Measurements from ENCODE around the gene CMIP. TPM values are rescaled to one million over a fixed set of nuclear protein-coding genes. Genes with fewer than 3 reads are reported as not detected.
A peak's percentile ranks its signal among the peaks of the same experiment; 100 is the strongest.

CMIP gene
- total RNA-seq, 1 experiment from 2014 or later = 48.2 TPM

DNA sequence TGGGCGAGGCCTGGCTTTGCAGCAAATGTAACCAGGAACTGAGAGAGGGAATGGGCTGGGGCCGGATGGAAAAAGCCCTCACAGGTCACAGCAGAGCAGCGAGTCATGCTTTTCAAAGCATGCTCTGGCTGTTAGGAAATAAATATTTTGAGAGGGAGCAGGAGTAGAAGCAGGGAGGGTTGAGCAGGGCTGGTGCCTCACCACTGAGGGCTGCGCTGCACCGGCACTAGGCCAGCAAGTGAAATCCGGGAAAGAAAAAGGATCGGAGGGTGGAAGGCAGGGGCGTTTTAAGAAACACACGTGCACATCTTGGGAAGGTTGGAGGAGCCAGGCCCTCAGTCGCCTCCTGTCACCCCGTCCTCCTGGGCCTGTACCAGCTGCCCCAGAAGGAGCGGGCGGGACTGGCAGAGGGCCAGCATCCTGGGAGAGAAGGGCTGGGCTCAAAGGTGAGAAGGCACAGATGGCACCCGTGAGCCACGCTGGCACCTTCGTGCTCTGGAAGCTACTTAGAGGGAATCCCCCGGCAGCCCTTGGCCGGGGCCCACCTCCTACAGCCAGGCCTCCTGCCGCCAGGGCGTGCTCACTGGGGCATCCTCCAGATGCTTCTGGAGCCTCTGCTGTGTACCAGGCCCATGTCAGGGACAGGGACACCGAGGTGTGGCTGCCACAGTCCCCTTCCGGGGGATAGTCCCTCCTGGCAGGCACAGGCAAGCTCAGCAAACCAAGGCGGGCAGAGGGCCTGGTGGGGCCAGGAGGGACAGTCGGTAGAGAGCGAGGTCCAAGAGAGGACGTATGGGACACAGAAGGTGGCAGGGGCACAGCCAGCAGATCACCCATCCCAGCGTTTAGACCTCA lies 263.0 kb downstream of the CMIP start:
- no peak overlapping the region for H3K56ac ChIP-seq (ENCODE audit: insufficient read length, low read depth, low read length)
- no peak overlapping the region for H2BK120ac ChIP-seq (ENCODE audit: low read depth, low read length, poor library complexity, severe bottlenecking)
- H4K91ac ChIP-seq (ENCODE audit: insufficient read length, low read depth, low read length) = no peak overlapping the region
- no CpG with 5 or more reads among the region's 27 CpGs for WGBS (ENCODE audit: extremely low coverage, insufficient read length, low lambda C conversion rate)
- no peaks in the 10 kb centered on the region for H4K20me1 ChIP-seq (ENCODE audit: control insufficient read depth, insufficient read depth, insufficient read length)
- Mint-ChIP-seq H3K27ac (peak overlapping the region in 2 of 3 experiments; percentile 1 to 57; a peak in 5 of 7 replicates), H3K4me3 (no peak overlapping the region), H3K36me3 (ENCODE audit: insufficient read depth in 1 of 3, low read depth in 3 of 3) (peaks cover 25 to 44% (median 36%) of the 10 kb centered on the region in 3 experiments; a peak in 6 of 7 replicates), H3K9me3 (no peaks in the 10 kb centered on the region), H3K4me1 (peaks cover 25 to 32% of the 10 kb centered on the region in 2 experiments), H3K27me3 (ENCODE audit: low read depth) (no peaks in the 10 kb centered on the region)
- H3K18ac ChIP-seq (ENCODE audit: insufficient read length, low read depth, low read length) = no peak overlapping the region
- no peaks in the 10 kb centered on the region; the same call in 1 of the 2 replicates for H3K4me1 ChIP-seq (ENCODE audit: insufficient read depth, low read length)
- H3K23me2 ChIP-seq (ENCODE audit: insufficient read length, low read depth, low read length, poor library complexity, severe bottlenecking) = no peaks in the 10 kb centered on the region
- no peak overlapping the region for H4K8ac ChIP-seq (replicated peaks; ENCODE audit: insufficient read length, low read depth, low read length)
- H3K14ac ChIP-seq (ENCODE audit: insufficient read depth, low read length) = no peak overlapping the region
- no peak overlapping the region for H3T11ph ChIP-seq (ENCODE audit: low read length)
- TF ChIP-seq, protein P1, sequence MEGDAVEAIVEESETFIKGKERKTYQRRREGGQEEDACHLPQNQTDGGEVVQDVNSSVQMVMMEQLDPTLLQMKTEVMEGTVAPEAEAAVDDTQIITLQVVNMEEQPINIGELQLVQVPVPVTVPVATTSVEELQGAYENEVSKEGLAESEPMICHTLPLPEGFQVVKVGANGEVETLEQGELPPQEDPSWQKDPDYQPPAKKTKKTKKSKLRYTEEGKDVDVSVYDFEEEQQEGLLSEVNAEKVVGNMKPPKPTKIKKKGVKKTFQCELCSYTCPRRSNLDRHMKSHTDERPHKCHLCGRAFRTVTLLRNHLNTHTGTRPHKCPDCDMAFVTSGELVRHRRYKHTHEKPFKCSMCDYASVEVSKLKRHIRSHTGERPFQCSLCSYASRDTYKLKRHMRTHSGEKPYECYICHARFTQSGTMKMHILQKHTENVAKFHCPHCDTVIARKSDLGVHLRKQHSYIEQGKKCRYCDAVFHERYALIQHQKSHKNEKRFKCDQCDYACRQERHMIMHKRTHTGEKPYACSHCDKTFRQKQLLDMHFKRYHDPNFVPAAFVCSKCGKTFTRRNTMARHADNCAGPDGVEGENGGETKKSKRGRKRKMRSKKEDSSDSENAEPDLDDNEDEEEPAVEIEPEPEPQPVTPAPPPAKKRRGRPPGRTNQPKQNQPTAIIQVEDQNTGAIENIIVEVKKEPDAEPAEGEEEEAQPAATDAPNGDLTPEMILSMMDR (conservative IDR thresholded peaks at IDR 0.05) = no peak
- no peak overlapping the region for H3K4me2 ChIP-seq (ENCODE audit: insufficient read depth, insufficient read length, low read length)
- no peak overlapping the region for H4K5ac ChIP-seq (ENCODE audit: insufficient read length, low read depth, low read length)
- no peak overlapping the region for H3K23ac ChIP-seq (ENCODE audit: insufficient read length, low read depth, low read length)
- H2BK20ac ChIP-seq (ENCODE audit: low read depth, low read length, poor library complexity, severe bottlenecking) = no peak overlapping the region
- no peak overlapping the region for H3K27ac ChIP-seq (ENCODE audit: insufficient read length, low read depth, low read length)
- no peak overlapping the region for H2AK5ac ChIP-seq (ENCODE audit: insufficient read length, low read length)
- H2BK12ac ChIP-seq (ENCODE audit: insufficient read length, low read depth, low read length) = no peak overlapping the region
- no peak overlapping the region for H2BK5ac ChIP-seq (ENCODE audit: insufficient read length, low read length)
- no peaks in the 10 kb centered on the region for H3K27me3 ChIP-seq (ENCODE audit: insufficient read depth, low read length)
- H3K9me3 ChIP-seq (ENCODE audit: control insufficient read depth, low read depth, low read length) = no peaks in the 10 kb centered on the region
- H2AFZ ChIP-seq (ENCODE audit: low read length) = no peak overlapping the region
- no peaks in the 10 kb centered on the region for H3K79me2 ChIP-seq (ENCODE audit: insufficient read depth, low read length)
- no peak overlapping the region for H2BK15ac ChIP-seq (ENCODE audit: low read depth, low read length)
- no peak overlapping the region for H3K9ac ChIP-seq (ENCODE audit: extremely low read depth, insufficient read length, low read length)
- H3K4ac ChIP-seq (ENCODE audit: low read depth, low read length) = no peak overlapping the region
- no peak for DNase-seq
- H3K79me1 ChIP-seq (ENCODE audit: insufficient read depth, low read depth, low read length, poor library complexity, severe bottlenecking) = no peaks in the 10 kb centered on the region

All from H9 (cell line).